SK-N-SH (cell line): ENCODE results near the gene GABRG3. TPM values are rescaled to one million over a fixed set of nuclear protein-coding genes. Genes with fewer than 3 reads are reported as not detected.

Experiments used
- CTCF ChIA-PET: fragments of 300-600, 350-600 bp; formaldehyde crosslinking; extraction: SDS; loops from one replicate; lab custom pipeline; 2021; lab: Yijun Ruan, JAX
- POLR2A ChIA-PET: fragments of 350-600 bp; sonication (Branson Sonifier 250); formaldehyde crosslinking; extraction: SDS; loops from one replicate; lab custom pipeline; 2020; ENCODE audit warnings: antibody characterized with exemption, inconsistent platforms; lab: Yijun Ruan, JAX
- DNase-seq: peaks from one replicate; pipeline ENCODE4 v3.0.0; 2012
- H2AFZ ChIP-seq: fragments of 200-600 bp; sonication (generic); 2 replicates; pipeline ENCODE4 v1.8.1; 2016; ENCODE audit warnings: antibody characterized with exemption, mild to moderate bottlenecking, low read depth
- H3F3A ChIP-seq: fragments of 200-600 bp; sonication (generic); replicated peaks from 2 replicates; pipeline ENCODE3; 2016; ENCODE audit warnings: antibody characterized with exemption, mild to moderate bottlenecking; ENCODE audit not compliant: insufficient read depth
- H3K27ac ChIP-seq, 2 experiments: fragments of 200-500 bp in 1 of 2; fragments of 200-600 bp in 1 of 2; sonication (Bioruptor generic) in 1 of 2; sonication (generic), shearing (Covaris generic) in 1 of 2; 2 replicates each; pipeline versions ENCODE4 v1.5.1 to v1.6.1; 2014 to 2016; ENCODE audit warnings: low read depth in 2 of 2, inconsistent platforms in 1 of 2, low read length in 1 of 2, mild to moderate bottlenecking in 1 of 2, mixed read lengths in 1 of 2
- H3K27me3 ChIP-seq: fragments of 200-600 bp; sonication (generic), shearing (Covaris generic); 2 replicates; pipeline ENCODE4 v1.6.1; 2016; ENCODE audit warnings: mixed run types; ENCODE audit not compliant: insufficient read depth
- H3K36me3 ChIP-seq, 2 experiments: fragments of 200-500 bp in 1 of 2; fragments of 200-600 bp in 1 of 2; sonication (Bioruptor generic) in 1 of 2; sonication (generic) in 1 of 2; replicated peaks in 1 of 2; 2 replicates each; pipeline versions ENCODE3 to v1.5.1; 2014 to 2016; ENCODE audit warnings: low read length in 1 of 2, mild to moderate bottlenecking in 1 of 2; ENCODE audit not compliant: insufficient read depth in 2 of 2, control insufficient read depth in 1 of 2
- H3K4me1 ChIP-seq, 2 experiments: fragments of 200-500 bp in 1 of 2; fragments of 200-600 bp in 1 of 2; sonication (Bioruptor generic) in 1 of 2; sonication (generic), shearing (Covaris generic) in 1 of 2; 2 replicates each; pipeline versions ENCODE4 v1.5.1 to v1.6.1; 2014 to 2016; ENCODE audit warnings: low read depth in 1 of 2, low read length in 1 of 2, mixed run types in 1 of 2; ENCODE audit not compliant: insufficient read depth in 2 of 2, control insufficient read depth in 1 of 2
- H3K4me2 ChIP-seq: fragments of 200-600 bp; sonication (generic), shearing (Covaris generic); 2 replicates; pipeline ENCODE4 v1.6.1; 2017; ENCODE audit warnings: mixed run types
- H3K4me3 ChIP-seq, 2 experiments: fragments of 200-500 bp in 1 of 2; fragments of 200-600 bp in 1 of 2; sonication (Bioruptor generic) in 1 of 2; sonication (generic), shearing (Covaris generic) in 1 of 2; 2 replicates each; pipeline versions ENCODE4 v1.5.1 to v1.8.1; 2014 to 2016; ENCODE audit warnings: low read depth in 2 of 2, inconsistent platforms in 1 of 2, low read length in 1 of 2, mild to moderate bottlenecking in 1 of 2, mixed read lengths in 1 of 2, moderate library complexity in 1 of 2
- H3K79me2 ChIP-seq: fragments of 200-600 bp; sonication (generic); 2 replicates; pipeline ENCODE4 v1.8.1; 2017; ENCODE audit warnings: mild to moderate bottlenecking; ENCODE audit not compliant: insufficient read depth
- H3K9ac ChIP-seq: fragments of 200-600 bp; sonication (generic); 2 replicates; pipeline ENCODE4 v1.6.1; 2017; ENCODE audit warnings: mixed run types
- H3K9me2 ChIP-seq: fragments of 200-600 bp; sonication (generic); 2 replicates; pipeline ENCODE4 v1.6.1; 2017; ENCODE audit warnings: mixed run types
- H3K9me3 ChIP-seq: fragments of 200-600 bp; sonication (generic); 2 replicates; pipeline ENCODE4 v1.6.1; 2017; ENCODE audit warnings: mixed run types, mild to moderate bottlenecking, moderate library complexity
- H4K20me1 ChIP-seq: fragments of 200-600 bp; sonication (generic); 2 replicates; pipeline ENCODE4 v1.6.1; 2017; ENCODE audit warnings: mild to moderate bottlenecking, mixed run types; ENCODE audit not compliant: insufficient read depth
- CTCF ChIP-seq: fragments of 200-600 bp; sonication (generic); IDR thresholded peaks from 2 replicates; pipeline ENCODE4 v1.6.1; 2017; ENCODE audit warnings: antibody characterized with exemption, mild to moderate bottlenecking, moderate library complexity
- EP300 ChIP-seq, 2 experiments: IDR thresholded peaks; 2 replicates each; pipeline versions ENCODE4 v1.4.0 to v1.6.1; 2012; ENCODE audit warnings: borderline replicate concordance in 1 of 2, low read depth in 1 of 2, low read length in 1 of 2
- IRF3 ChIP-seq: fragments of 150-350 bp; IDR thresholded peaks from 2 replicates; pipeline ENCODE4 v1.6.1; 2016; ENCODE audit warnings: mild to moderate bottlenecking, low read depth, low read length
- JUND ChIP-seq: IDR thresholded peaks from 2 replicates; pipeline ENCODE4 v1.4.0; 2012
- MEF2A ChIP-seq: IDR thresholded peaks from 2 replicates; pipeline ENCODE4 v1.4.0; 2012; ENCODE audit warnings: low read depth, borderline replicate concordance
- NRF1 ChIP-seq: IDR thresholded peaks from 2 replicates; pipeline ENCODE4 v1.6.1; 2012; ENCODE audit warnings: low read depth, mild to moderate bottlenecking, low read length
- RAD21 ChIP-seq: IDR thresholded peaks from 2 replicates; pipeline ENCODE4 v1.6.1; 2012; ENCODE audit warnings: mild to moderate bottlenecking, low read length
- REST ChIP-seq: IDR thresholded peaks from 2 replicates; pipeline ENCODE4 v1.6.1; 2012; ENCODE audit warnings: mild to moderate bottlenecking, low read depth, low read length, moderate library complexity
- RXRA ChIP-seq: IDR thresholded peaks from 2 replicates; pipeline ENCODE4 v1.4.0; 2012; ENCODE audit warnings: low read depth, mild to moderate bottlenecking, borderline replicate concordance
- SMC3 ChIP-seq: IDR thresholded peaks from 2 replicates; pipeline ENCODE4 v1.6.1; 2012; ENCODE audit warnings: low read depth, low read length, improper control_type of control experiment
- USF1 ChIP-seq: IDR thresholded peaks from 2 replicates; pipeline ENCODE4 v1.4.0; 2012; ENCODE audit warnings: low read depth, borderline replicate concordance
- WGBS: methylation state at CpG from one replicate; pipeline ENCODE4 v1.1.6; 2017; ENCODE audit warnings: low lambda C conversion rate; 5-methylcytosine and 5-hydroxymethylcytosine counted together
- polyA plus RNA-seq, 3 experiments: library from polyadenylated mRNA; depleted of rRNA; stranded (reverse); fragments of >200 nt; gene quantifications; 2 replicates each; pipeline ENCODE4 v1.2.3, GENCODE V29; 2012

GABRG3 gene
- polyA plus RNA-seq, 1 of the 3 experiments (the other 2 are of a cell fraction), result not detected

- Histone ChIP-seq H3K36me3 (no peaks in the 10 kb centered on the region), H3F3A (no peaks in the 10 kb centered on the region), H4K20me1 (no peaks in the 10 kb centered on the region), H3K9me2 (no peaks in the 10 kb centered on the region), H2AFZ (no peak overlapping the region), H3K27ac (no peak overlapping the region), H3K9me3 (no peaks in the 10 kb centered on the region), H3K9ac (no peak overlapping the region), H3K27me3 (no peaks in the 10 kb centered on the region), H3K4me1 (no peaks in the 10 kb centered on the region; a peak in 1 of 4 replicates), H3K4me2 (no peak overlapping the region), H3K79me2 (no peaks in the 10 kb centered on the region), H3K4me3 (no peak overlapping the region; a peak in 1 of 4 replicates)
- peak; percentile 41 for DNase-seq
- CTCF ChIA-PET, result interaction anchor here (0.6 to 3.7 kb wide), 47 partner anchors 10 to 663 kb away, joined by 3 to 44 read pairs (median 4); partner anchors contain the start of gene GABRG3
- 40% methylated on average over 13 of the region's 19 CpGs for WGBS
- TF ChIP-seq USF1 (no peak), SMC3 (peak; percentile 26; the same call in 1 of the 2 replicates), EP300 (IDR thresholded peaks at IDR 0.05; ENCODE audit: borderline replicate concordance in 1 of 2, low read depth in 1 of 2, low read length in 1 of 2) (no peak), CTCF (peak; percentile 29), RAD21 (peak; percentile 67)
- POLR2A ChIA-PET, result interaction anchor here (0.6 kb wide), 1 partner anchor 334 kb away, joined by 3 read pairs; no protein-coding TSS in a partner anchor
These were observed 387.9 kb downstream of the GABRG3 start for GRCh38 chr15:27358751-27359434.

- no peak overlapping the region for H3K27ac ChIP-seq
- no peak overlapping the region for H3K9ac ChIP-seq
- POLR2A ChIA-PET, result interaction anchor here (0.6 kb wide), 1 partner anchor 333 kb away, joined by 3 read pairs; no protein-coding TSS in a partner anchor
- WGBS, result 50% methylated on average over 7 of the region's 7 CpGs
- DNase-seq, result no peak
- H3K4me1 ChIP-seq, result no peaks in the 10 kb centered on the region; a peak in 1 of 4 replicates
- H3K79me2 ChIP-seq, result no peaks in the 10 kb centered on the region
- H3K9me3 ChIP-seq, result no peaks in the 10 kb centered on the region
- H3K9me2 ChIP-seq, result no peaks in the 10 kb centered on the region
- CTCF ChIA-PET, result interaction anchor here (0.6 to 3.7 kb wide), 29 partner anchors 9 to 662 kb away, joined by 3 to 44 read pairs (median 5); no protein-coding TSS in a partner anchor
- TF ChIP-seq REST (no peak), IRF3 (no peak), NRF1 (no peak), JUND (no peak), MEF2A (no peak), EP300 (IDR thresholded peaks at IDR 0.05; ENCODE audit: borderline replicate concordance in 1 of 2, low read depth in 1 of 2, low read length in 1 of 2) (no peak), RXRA (no peak), USF1 (no peak)
- no peak overlapping the region for H3K4me2 ChIP-seq
- no peaks in the 10 kb centered on the region for H3K27me3 ChIP-seq
- no peaks in the 10 kb centered on the region for H3K36me3 ChIP-seq
- H4K20me1 ChIP-seq, result no peaks in the 10 kb centered on the region
- no peaks in the 10 kb centered on the region for H3F3A ChIP-seq
- no peak overlapping the region for H3K4me3 ChIP-seq
- H2AFZ ChIP-seq, result no peak overlapping the region
These were observed 388.6 kb downstream of the GABRG3 start for GRCh38 chr15:27359586-27359985.
